HEK293 (cell line): ENCODE data around the gene KCP.

Source experiments
- CTCF ChIA-PET: fragments of 350-600 bp; formaldehyde crosslinking; extraction: SDS; loops from one replicate; lab custom pipeline; 2021; ENCODE audit warnings: antibody characterized with exemption; lab: Yijun Ruan, JAX
- POLR2A ChIA-PET: fragments of 300-600 bp; formaldehyde crosslinking; extraction: SDS; loops from one replicate; lab custom pipeline; 2020; ENCODE audit warnings: antibody characterized with exemption, inconsistent platforms; lab: Yijun Ruan, JAX
- H3K27ac ChIP-seq: fragments of 200-500 bp; sonication (Bioruptor generic); 2 replicates; pipeline ENCODE4 v1.5.1; 2014; ENCODE audit warnings: low read depth, low read length, control low read depth, inconsistent platforms; ENCODE audit errors: extremely low read depth
- H3K36me3 ChIP-seq, 2 experiments: fragments of 200-500 bp in 1 of 2; sonication (Bioruptor generic) in 1 of 2; 1 replicate in 1 of 2; 2 replicates in 1 of 2; pipeline ENCODE4 v1.5.1; 2014 to 2017; ENCODE audit warnings: inconsistent platforms in 2 of 2, low read length in 2 of 2; ENCODE audit not compliant: control insufficient read depth in 2 of 2, insufficient read depth in 1 of 2
- H3K4me1 ChIP-seq: fragments of 200-500 bp; sonication (Bioruptor generic); 2 replicates; pipeline ENCODE4 v1.5.1; 2014; ENCODE audit warnings: mild to moderate bottlenecking, low read length, inconsistent platforms; ENCODE audit not compliant: control insufficient read depth, insufficient read depth
- H3K4me3 ChIP-seq: 2 replicates; pipeline ENCODE4 v1.5.1; 2011; ENCODE audit warnings: low read depth, mild to moderate bottlenecking, control low read depth, low read length, moderate library complexity
- H3K9me3 ChIP-seq: fragments of 200-500 bp; sonication (Bioruptor generic); 2 replicates; pipeline ENCODE4 v1.5.1; 2014; ENCODE audit warnings: low read depth, low read length, inconsistent platforms; ENCODE audit not compliant: control insufficient read depth, insufficient read depth
- AEBP2 ChIP-seq: fragments of 450-650 bp; formaldehyde crosslinking; IDR thresholded peaks from 2 replicates; pipeline ENCODE4 v1.5.1; 2016; ENCODE audit warnings: missing biosample characterization, missing genetic modification characterization, borderline replicate concordance
- BCL6B ChIP-seq: fragments of 450-650 bp; formaldehyde crosslinking; IDR thresholded peaks from 2 replicates; pipeline ENCODE4 v1.5.1; 2017; ENCODE audit warnings: missing biosample characterization, missing genetic modification characterization
- HOXA7 ChIP-seq: sonication (generic); formaldehyde crosslinking; IDR thresholded peaks from 2 replicates; pipeline ENCODE4 v1.8.1; 2022; ENCODE audit warnings: missing genetic modification reagents, borderline replicate concordance
- IKZF3 ChIP-seq: fragments of 450-650 bp; IDR thresholded peaks from 2 replicates; pipeline ENCODE4 v1.5.0; 2018; ENCODE audit warnings: missing biosample characterization, mild to moderate bottlenecking, missing genetic modification characterization, moderate library complexity
- KLF10 ChIP-seq: fragments of 450-650 bp; IDR thresholded peaks from 2 replicates; pipeline ENCODE4 v1.5.1; 2018; ENCODE audit warnings: missing biosample characterization, mild to moderate bottlenecking, missing genetic modification characterization
- MZF1 ChIP-seq: fragments of 450-650 bp; formaldehyde crosslinking; IDR thresholded peaks from 2 replicates; pipeline ENCODE4 v1.5.1; 2017; ENCODE audit warnings: missing biosample characterization, missing genetic modification characterization, borderline replicate concordance
- REST ChIP-seq: fragments of 450-650 bp; formaldehyde crosslinking; IDR thresholded peaks from 2 replicates; pipeline ENCODE4 v1.5.1; 2016; ENCODE audit warnings: missing biosample characterization, missing genetic modification characterization
- SALL2 ChIP-seq: fragments of 450-650 bp; formaldehyde crosslinking; IDR thresholded peaks from 2 replicates; pipeline ENCODE4 v1.5.0; 2017; ENCODE audit warnings: missing biosample characterization, mild to moderate bottlenecking, missing genetic modification characterization, borderline replicate concordance
- ZBTB1 ChIP-seq: fragments of 450-650 bp; formaldehyde crosslinking; IDR thresholded peaks from 2 replicates; pipeline ENCODE4 v1.5.1; 2016; ENCODE audit warnings: missing biosample characterization, missing genetic modification characterization
- ZEB2 ChIP-seq: fragments of 450-650 bp; formaldehyde crosslinking; IDR thresholded peaks from 2 replicates; pipeline ENCODE4 v1.5.1; 2016; ENCODE audit warnings: missing biosample characterization, missing genetic modification characterization
- ZNF148 ChIP-seq: fragments of 450-650 bp; formaldehyde crosslinking; IDR thresholded peaks from 2 replicates; pipeline ENCODE4 v1.5.0; 2017; ENCODE audit warnings: missing biosample characterization, missing genetic modification characterization, borderline replicate concordance
- ZNF155 ChIP-seq: fragments of 450-650 bp; formaldehyde crosslinking; IDR thresholded peaks from 2 replicates; pipeline ENCODE4 v1.5.1; 2016; ENCODE audit warnings: missing biosample characterization, missing genetic modification characterization
- ZNF169 ChIP-seq: fragments of 450-650 bp; formaldehyde crosslinking; IDR thresholded peaks from 2 replicates; pipeline ENCODE4 v1.5.1; 2016; ENCODE audit warnings: missing biosample characterization, missing genetic modification characterization
- ZNF175 ChIP-seq: fragments of 450-650 bp; formaldehyde crosslinking; IDR thresholded peaks from 2 replicates; pipeline ENCODE4 v1.5.1; 2016; ENCODE audit warnings: missing biosample characterization, missing genetic modification characterization
- ZNF2 ChIP-seq: fragments of 450-650 bp; formaldehyde crosslinking; IDR thresholded peaks from 2 replicates; pipeline ENCODE4 v1.5.1; 2016; ENCODE audit warnings: missing biosample characterization, missing genetic modification characterization
- ZNF211 ChIP-seq: fragments of 450-650 bp; formaldehyde crosslinking; IDR thresholded peaks from 2 replicates; pipeline ENCODE4 v1.5.1; 2016; ENCODE audit warnings: low read depth, missing biosample characterization, missing genetic modification characterization
- ZNF302 ChIP-seq: fragments of 450-650 bp; formaldehyde crosslinking; IDR thresholded peaks from 2 replicates; pipeline ENCODE4 v1.5.1; 2016; ENCODE audit warnings: missing biosample characterization, missing genetic modification characterization, low read depth
- ZNF426 ChIP-seq: fragments of 450-650 bp; formaldehyde crosslinking; IDR thresholded peaks from 2 replicates; pipeline ENCODE4 v1.5.1; 2017; ENCODE audit warnings: missing biosample characterization, missing genetic modification characterization, mild to moderate bottlenecking, inconsistent platforms, moderate library complexity
- ZNF510 ChIP-seq: fragments of 450-650 bp; formaldehyde crosslinking; IDR thresholded peaks from 2 replicates; pipeline ENCODE4 v1.5.1; 2018; ENCODE audit warnings: mild to moderate bottlenecking, missing genetic modification characterization, missing biosample characterization; ENCODE audit not compliant: insufficient replicate concordance
- ZNF521 ChIP-seq: fragments of 450-650 bp; formaldehyde crosslinking; IDR thresholded peaks from 2 replicates; pipeline ENCODE4 v1.5.1; 2017; ENCODE audit warnings: missing biosample characterization, mild to moderate bottlenecking, missing genetic modification characterization
- ZNF530 ChIP-seq: fragments of 450-650 bp; formaldehyde crosslinking; IDR thresholded peaks from 2 replicates; pipeline ENCODE4 v1.5.1; 2016; ENCODE audit warnings: low read depth, missing biosample characterization, missing genetic modification characterization
- ZNF555 ChIP-seq: fragments of 450-650 bp; formaldehyde crosslinking; conservative IDR thresholded peaks from 2 replicates; pipeline ENCODE4 v1.5.1; 2017; ENCODE audit warnings: missing biosample characterization, mild to moderate bottlenecking, missing genetic modification characterization, inconsistent platforms
- ZNF626 ChIP-seq: fragments of 450-650 bp; sonication (Bioruptor Pico); formaldehyde crosslinking; IDR thresholded peaks from 2 replicates; pipeline ENCODE4 v1.5.1; 2018; ENCODE audit warnings: missing biosample characterization, missing genetic modification characterization, inconsistent platforms
- ZNF654 ChIP-seq: fragments of 450-650 bp; formaldehyde crosslinking; IDR thresholded peaks from 2 replicates; pipeline ENCODE4 v1.5.1; 2016; ENCODE audit warnings: low read depth, missing biosample characterization, missing genetic modification characterization
- ZNF791 ChIP-seq: fragments of 450-650 bp; formaldehyde crosslinking; IDR thresholded peaks from 2 replicates; pipeline ENCODE4 v1.5.1; 2016; ENCODE audit warnings: missing biosample characterization, missing genetic modification characterization

The KCP gene

GRCh38 chr7:128881458-128882125, 28.9 kb downstream of the KCP start:
- H3K36me3 ChIP-seq, result no peaks in the 10 kb centered on the region
- no peaks in the 10 kb centered on the region for H3K4me1 ChIP-seq
- no peaks in the 10 kb centered on the region for H3K9me3 ChIP-seq
- TF ChIP-seq ZNF654 (no peak), ZNF302 (no peak), HOXA7 (no peak), ZNF510 (tag by site-specific recombination) (no peak), IKZF3 (tag by site-specific recombination) (no peak), ZNF148 (tag by site-specific recombination) (no peak), ZEB2 (tag by site-specific recombination) (no peak), SALL2 (no peak), MZF1 (tag by site-specific recombination) (no peak), KLF10 (tag by site-specific recombination) (no peak), ZNF521 (no peak), ZNF2 (tag by site-specific recombination) (no peak)
- POLR2A ChIA-PET, result no interaction called here
- H3K4me3 ChIP-seq, result no peak overlapping the region
- CTCF ChIA-PET, result interaction anchor here (0.5 to 7.0 kb wide), 7 partner anchors 9 to 659 kb away, joined by 3 to 85 read pairs (median 6); partner anchors contain the start of gene ATP6V1F
- H3K27ac ChIP-seq, result no peak overlapping the region

GRCh38 chr7:128880791-128881457, 29.6 kb downstream of the KCP start:
- ChIA-PET CTCF (interaction anchor here (0.5 to 7.0 kb wide), 18 partner anchors 9 to 658 kb away, joined by 3 to 85 read pairs (median 5); partner anchors contain the start of gene ATP6V1F), POLR2A (interaction anchor here (1.6 kb wide), 1 partner anchor 18 kb away, joined by 6 read pairs; the partner anchor contains the start of gene ATP6V1F)

More at GRCh38 chr7:128880791-128881457, 29.6 kb downstream of the KCP start:
- no peak overlapping the region for H3K4me3 ChIP-seq
- no peaks in the 10 kb centered on the region for H3K9me3 ChIP-seq
- H3K27ac ChIP-seq, result no peak overlapping the region
- no peaks in the 10 kb centered on the region for H3K4me1 ChIP-seq
- no peak for TF ChIP-seq ZNF530 (tag by site-specific recombination)
- TF ChIP-seq ZNF426, result no peak
- no peak for TF ChIP-seq ZNF175 (tag by site-specific recombination)
- TF ChIP-seq IKZF3 (tag by site-specific recombination), result no peak
- no peak for TF ChIP-seq ZNF555 (tag by site-specific recombination)
- no peak for TF ChIP-seq ZBTB1
- no peak for TF ChIP-seq ZNF155
- no peak for TF ChIP-seq REST (tag by site-specific recombination)
- TF ChIP-seq AEBP2 (tag by site-specific recombination), result no peak
- no peak for TF ChIP-seq ZNF791 (tag by site-specific recombination)
- no peak for TF ChIP-seq ZNF169 (tag by site-specific recombination)
- no peak for TF ChIP-seq ZNF626 (tag by site-specific recombination)
- TF ChIP-seq BCL6B (tag by site-specific recombination), result no peak
- no peak for TF ChIP-seq ZNF211 (tag by site-specific recombination)
- no peaks in the 10 kb centered on the region for H3K36me3 ChIP-seq
